Sigmoid colon (tissue), 4 donors: Measurements from ENCODE around the gene PPFIBP1.

Source experiments
- CTCF ChIP-seq, 4 experiments: fragments of 450-650 bp in 3 of 4; fragments of 200-600 bp in 1 of 4; IDR thresholded peaks; one replicate each; pipeline ENCODE4 v1.5.1; 2016 to 2019; ENCODE audit warnings: antibody characterized with exemption in 4 of 4, mild to moderate bottlenecking in 3 of 4, moderate library complexity in 2 of 4
- EP300 ChIP-seq, 4 donors: sonication (generic); formaldehyde crosslinking; IDR thresholded peaks; one replicate each; pipeline ENCODE4 v1.6.1; 2017; ENCODE audit warnings: antibody characterized with exemption in 4 of 4
- POLR2AphosphoS5 ChIP-seq, 4 donors: sonication (generic); formaldehyde crosslinking; IDR thresholded peaks; one replicate each; pipeline ENCODE4 v1.6.1; 2017; ENCODE audit warnings: antibody characterized with exemption in 4 of 4

GRCh38 chr12:27523642-27524493, at the start of gene PPFIBP1:
- TF ChIP-seq CTCF (IDR thresholded peaks at IDR 0.05) (peak in 1 of 4 experiments; percentile 24), POLR2AphosphoS5 (IDR thresholded peaks at IDR 0.05) (peak; percentile 85 to 98 (median 90)), EP300 (IDR thresholded peaks at IDR 0.05) (no peak)
